Smooth muscle cell (in vitro differentiated cells): ENCODE results near the gene SLC6A13. TPM values are rescaled to one million over a fixed set of nuclear protein-coding genes. Genes with fewer than 3 reads are reported as not detected.

Source experiments
- DNase-seq: peaks from one replicate; lab custom pipeline; 2025; ENCODE audit not compliant: unreplicated experiment; lab: John Stamatoyannopoulos, UW
- H2AFZ ChIP-seq: fragments of 200-600 bp; sonication (generic); 2 replicates; pipeline ENCODE4 v1.6.0; 2016; ENCODE audit warnings: antibody characterized with exemption, low read depth, mild to moderate bottlenecking
- H3F3A ChIP-seq: fragments of 200-600 bp; sonication (generic); 2 replicates; pipeline ENCODE4 v1.6.0; 2017; ENCODE audit warnings: antibody characterized with exemption, low read depth
- H3K27ac ChIP-seq: fragments of 200-600 bp; sonication (generic); 2 replicates; pipeline ENCODE4 v1.5.1; 2016; ENCODE audit warnings: low read depth, mild to moderate bottlenecking
- H3K27me3 ChIP-seq: fragments of 200-600 bp; sonication (generic); 2 replicates; pipeline ENCODE4 v1.6.1; 2016; ENCODE audit warnings: low read depth, mild to moderate bottlenecking
- H3K36me3 ChIP-seq: fragments of 200-600 bp; sonication (generic); 2 replicates; pipeline ENCODE4 v1.5.1; 2016; ENCODE audit warnings: low read depth
- H3K4me1 ChIP-seq: fragments of 200-600 bp; sonication (generic); 2 replicates; pipeline ENCODE4 v1.5.1; 2016; ENCODE audit warnings: low read depth
- H3K4me2 ChIP-seq: fragments of 200-600 bp; sonication (generic); 2 replicates; pipeline ENCODE4 v1.6.0; 2016; ENCODE audit warnings: mild to moderate bottlenecking
- H3K4me3 ChIP-seq: fragments of 200-600 bp; sonication (generic); 2 replicates; pipeline ENCODE4 v1.5.1; 2016; ENCODE audit warnings: mild to moderate bottlenecking
- H3K79me2 ChIP-seq: fragments of 200-600 bp; sonication (generic); 2 replicates; pipeline ENCODE4 v1.6.0; 2016; ENCODE audit warnings: low read depth, mild to moderate bottlenecking
- H3K9ac ChIP-seq: fragments of 200-600 bp; sonication (generic); 2 replicates; pipeline ENCODE4 v1.6.0; 2016; ENCODE audit warnings: low read depth
- H3K9me3 ChIP-seq: fragments of 200-600 bp; sonication (generic); replicated peaks from 2 replicates; pipeline ENCODE4 v1.5.1; 2016; ENCODE audit warnings: low read depth
- H4K20me1 ChIP-seq: fragments of 200-600 bp; sonication (generic); 2 replicates; pipeline ENCODE4 v1.6.0; 2016; ENCODE audit warnings: low read depth
- CTCF ChIP-seq: fragments of 200-600 bp; sonication (generic); IDR thresholded peaks from 2 replicates; pipeline ENCODE4 v1.5.1; 2017; ENCODE audit warnings: borderline replicate concordance, mild to moderate bottlenecking, antibody characterized with exemption; ENCODE audit not compliant: insufficient read depth, poor library complexity, severe bottlenecking
- WGBS: methylation state at CpG from one replicate; pipeline ENCODE4 v1.1.7; 2016; ENCODE audit warnings: low lambda C conversion rate; 5-methylcytosine and 5-hydroxymethylcytosine counted together
- polyA plus RNA-seq: library from polyadenylated mRNA; unstranded; fragments of >200 nt; fragmentation: Nextera tagmentation; extraction: Ambion mirVana; gene quantifications from 2 replicates; pipeline ENCODE4 v1.2.1, GENCODE V29; 2016
- total RNA-seq: library from RNA; depleted of rRNA; stranded (reverse); fragments of >200 nt; gene quantifications from 2 replicates; pipeline ENCODE4 v1.2.3, GENCODE V29; 2014

Gene SLC6A13
- total and polyA plus RNA-seq, 2 experiments from 2014 or later = 0.45 to 0.66 TPM

GRCh38 chr12:229441-230191 lies 33.0 kb downstream of the SLC6A13 start:
- Histone ChIP-seq H4K20me1 (no peaks in the 10 kb centered on the region), H3K36me3 (no peaks in the 10 kb centered on the region), H3K9me3 (no peaks in the 10 kb centered on the region), H3K79me2 (no peaks in the 10 kb centered on the region), H3K4me3 (no peak overlapping the region), H3K27me3 (no peaks in the 10 kb centered on the region), H3F3A (no peaks in the 10 kb centered on the region), H3K4me1 (peaks cover 8% of the 10 kb centered on the region), H2AFZ (no peak overlapping the region), H3K27ac (no peak overlapping the region), H3K9ac (no peak overlapping the region), H3K4me2 (no peak overlapping the region)
- TF ChIP-seq CTCF = no peak
- no peak for DNase-seq
- 88% methylated on average over 26 of the region's 26 CpGs for WGBS

- H3K9me3 ChIP-seq = no peaks in the 10 kb centered on the region
- H3K36me3 ChIP-seq = no peaks in the 10 kb centered on the region
- no peaks in the 10 kb centered on the region for H3K79me2 ChIP-seq
- no peaks in the 10 kb centered on the region for H4K20me1 ChIP-seq
- WGBS = 92% methylated on average over 3 of the region's 3 CpGs
- no peak overlapping the region for H3K9ac ChIP-seq
- no peak for DNase-seq
- H3K4me3 ChIP-seq = no peak overlapping the region
- peaks cover 8% of the 10 kb centered on the region for H3K4me1 ChIP-seq
- H2AFZ ChIP-seq = no peak overlapping the region
- no peak overlapping the region for H3K4me2 ChIP-seq
- H3F3A ChIP-seq = no peaks in the 10 kb centered on the region
- no peak for TF ChIP-seq CTCF
- no peaks in the 10 kb centered on the region for H3K27me3 ChIP-seq
- H3K27ac ChIP-seq = no peak overlapping the region
Measured at GRCh38 chr12:228846-229200, 33.8 kb downstream of the SLC6A13 start.

GRCh38 chr12:227923-228845 lies 34.5 kb downstream of the SLC6A13 start:
- Histone ChIP-seq H3K27me3 (no peaks in the 10 kb centered on the region), H3K36me3 (no peaks in the 10 kb centered on the region)
- WGBS = 86% methylated on average over 18 of the region's 18 CpGs

More at GRCh38 chr12:227923-228845, 34.5 kb downstream of the SLC6A13 start:
- Histone ChIP-seq H3K9ac (no peak overlapping the region), H3K9me3 (no peaks in the 10 kb centered on the region), H3K79me2 (no peaks in the 10 kb centered on the region), H3K27ac (no peak overlapping the region), H3K4me2 (no peak overlapping the region), H3K4me3 (no peak overlapping the region), H3K4me1 (peaks cover 8% of the 10 kb centered on the region), H3F3A (no peaks in the 10 kb centered on the region), H4K20me1 (no peaks in the 10 kb centered on the region), H2AFZ (no peak overlapping the region)
- TF ChIP-seq CTCF = no peak
- DNase-seq = no peak
